Endothelial cell of umbilical vein (primary cell): ENCODE results near the gene GLB1L2. TPM values are rescaled to one million over a fixed set of nuclear protein-coding genes. Genes with fewer than 3 reads are reported as not detected.

ENCODE experiments used
- BruUV-seq: library from RNA; stranded (reverse); fragments of 400-500 nt; replicated peaks from 2 replicates; lab custom pipeline; 2021; lab: Mats Ljungman, UMichigan
- CTCF ChIA-PET: fragments of 300-600, 350-600 bp; sonication (Branson Sonifier 250); formaldehyde crosslinking; loops from one replicate; lab custom pipeline; 2021; ENCODE audit warnings: antibody characterized with exemption, inconsistent platforms; lab: Charles Lee
- POLR2A ChIA-PET: fragments of 300-600, 350-600 bp; sonication (Branson Sonifier 250); formaldehyde crosslinking; loops from one replicate; lab custom pipeline; 2021; ENCODE audit warnings: antibody characterized with exemption, inconsistent platforms; lab: Charles Lee
- DNase-seq: peaks from one replicate; pipeline ENCODE4 v3.0.0-alpha.2; 2011; ENCODE audit warnings: low read depth, low spot score
- FAIRE-seq: peaks from 2 replicates; lab custom pipeline; 2011; peaks lifted over from hg19 to GRCh38; lab: Jason Lieb, UNC
- H2AFZ ChIP-seq: 2 replicates; pipeline ENCODE4 v1.6.0; 2012; ENCODE audit warnings: low read depth, low read length, control low read depth, inconsistent platforms
- H3K27ac ChIP-seq: 2 replicates; pipeline ENCODE4 v1.5.1; 2011; ENCODE audit warnings: low read depth, mild to moderate bottlenecking, control low read depth, low read length, moderate library complexity; ENCODE audit not compliant: insufficient read depth
- H3K27me3 ChIP-seq, 2 experiments: 2 replicates each; pipeline versions ENCODE4 v1.6.0 to v1.6.1; 2011; ENCODE audit warnings: low read length in 2 of 2, mixed read lengths in 1 of 2; ENCODE audit not compliant: control insufficient read depth in 2 of 2, insufficient read depth in 2 of 2
- H3K36me3 ChIP-seq, 2 experiments: 2 replicates in 1 of 2; 3 replicates in 1 of 2; pipeline ENCODE4 v1.5.1; 2011; ENCODE audit warnings: low read length in 2 of 2, mild to moderate bottlenecking in 1 of 2, moderate library complexity in 1 of 2; ENCODE audit not compliant: control insufficient read depth in 2 of 2, insufficient read depth in 2 of 2; ENCODE audit errors: extremely low read depth in 1 of 2
- H3K4me1 ChIP-seq: 3 replicates; pipeline ENCODE4 v1.5.1; 2011; ENCODE audit warnings: mild to moderate bottlenecking, low read length; ENCODE audit not compliant: control insufficient read depth, insufficient read depth; ENCODE audit errors: extremely low read depth
- H3K4me2 ChIP-seq: 2 replicates; pipeline ENCODE4 v1.6.1; 2011; ENCODE audit warnings: low read length, control low read depth, mixed read lengths; ENCODE audit not compliant: insufficient read depth
- H3K4me3 ChIP-seq, 3 experiments: fragments of 200-600 bp in 1 of 3; sonication (generic), shearing (Covaris generic) in 1 of 3; replicated peaks in 1 of 3; 2 replicates each; pipeline ENCODE4 v1.5.1; 2011 to 2016; ENCODE audit warnings: control low read depth in 3 of 3, low read length in 3 of 3, mild to moderate bottlenecking in 2 of 3, inconsistent platforms in 1 of 3, low read depth in 1 of 3, moderate library complexity in 1 of 3; ENCODE audit not compliant: insufficient read depth in 1 of 3
- H3K79me2 ChIP-seq: 2 replicates; pipeline ENCODE4 v1.6.0; 2012; ENCODE audit warnings: low read length, inconsistent platforms; ENCODE audit not compliant: control insufficient read depth, insufficient read depth
- H3K9ac ChIP-seq: replicated peaks from 2 replicates; pipeline ENCODE3; 2011; ENCODE audit warnings: low read length, control low read depth; ENCODE audit not compliant: insufficient read depth; ENCODE audit errors: extremely low read depth
- H3K9me1 ChIP-seq: replicated peaks from 3 replicates; pipeline ENCODE4 v1.6.0; 2011; ENCODE audit warnings: mild to moderate bottlenecking, low read length; ENCODE audit not compliant: control insufficient read depth, insufficient read depth; ENCODE audit errors: extremely low read depth
- H3K9me3 ChIP-seq: replicated peaks from 2 replicates; pipeline ENCODE4 v1.5.1; 2012; ENCODE audit warnings: low read length, inconsistent platforms; ENCODE audit not compliant: control insufficient read depth, insufficient read depth
- H4K20me1 ChIP-seq: replicated peaks from 2 replicates; pipeline ENCODE3; 2011; ENCODE audit warnings: mild to moderate bottlenecking, low read length; ENCODE audit not compliant: control insufficient read depth, insufficient read depth; ENCODE audit errors: extremely low read depth
- EZH2 ChIP-seq: IDR thresholded peaks from 2 replicates; pipeline ENCODE4 v1.6.1; 2012; ENCODE audit warnings: borderline replicate concordance, low read depth, mild to moderate bottlenecking, moderate library complexity, low read length, inconsistent platforms; ENCODE audit not compliant: severe bottlenecking
- FOS ChIP-seq: IDR thresholded peaks from 2 replicates; pipeline ENCODE4 v1.6.1; 2011; ENCODE audit warnings: mild to moderate bottlenecking, low read length, moderate library complexity, borderline replicate concordance; ENCODE audit not compliant: insufficient read depth
- GATA2 ChIP-seq: IDR thresholded peaks from 2 replicates; pipeline ENCODE4 v1.7.0; 2011; ENCODE audit warnings: low read depth, mild to moderate bottlenecking, moderate library complexity, mixed read lengths, low read length; ENCODE audit not compliant: insufficient read length, insufficient read depth
- JUN ChIP-seq: IDR thresholded peaks from 2 replicates; pipeline ENCODE4 v1.6.1; 2011; ENCODE audit warnings: borderline replicate concordance, low read depth; ENCODE audit not compliant: insufficient read length, insufficient read depth
- MYC ChIP-seq: IDR thresholded peaks from one replicate; pipeline ENCODE4 v1.6.1; 2011; ENCODE audit warnings: mild to moderate bottlenecking, low read depth, low read length
- POLR2A ChIP-seq: IDR thresholded peaks from 2 replicates; pipeline ENCODE4 v1.6.1; 2012; ENCODE audit warnings: low read depth, mild to moderate bottlenecking, control low read depth, low read length
- POLR2AphosphoS5 ChIP-seq: IDR thresholded peaks from 2 replicates; pipeline ENCODE4 v1.6.1; 2012; ENCODE audit warnings: low read depth, mild to moderate bottlenecking, control low read depth, low read length, moderate library complexity; ENCODE audit not compliant: insufficient read depth
- dilution Hi-C: fragments of 300-500 bp; cut with MboI; formaldehyde crosslinking; loops from one replicate; pipeline ENCODE4 v1.15.0; 2019; ENCODE audit warnings: low sequenced_read_pairs; ENCODE audit not compliant: extremely low pct_ligation_motif_present
- intact Hi-C: fragments of 100-400 bp; cut with micrococcal nuclease; formaldehyde crosslinking; loops from one replicate; pipeline ENCODE4 v1.10.0; 2022
- polyA plus RNA-seq, 4 experiments: library from polyadenylated mRNA; depleted of rRNA in 3 of 4; stranded (reverse) in 3 of 4; unstranded in 1 of 4; fragments of >200 nt; gene quantifications; 2 replicates each; pipeline versions ENCODE4 v1.2.1 to v1.2.3, GENCODE V29; 2011 to 2012; ENCODE audit warnings: missing spikeins in 1 of 4
- total RNA-seq: library from RNA; stranded (reverse); gene quantifications from 2 replicates; pipeline ENCODE4 v1.2.3, GENCODE V29; 2021
- TF ChIP-seq, protein P1 (sequence below): IDR thresholded peaks from 2 replicates; pipeline ENCODE4 v1.6.1; 2011; ENCODE audit not compliant: insufficient read depth, insufficient read length
- TF ChIP-seq, protein P2 (sequence below), 2 donors: IDR thresholded peaks; 1 replicate in 1 of 2; 2 replicates in 1 of 2; pipeline ENCODE4 v1.5.1; 2011; ENCODE audit warnings: low read length in 2 of 2, mild to moderate bottlenecking in 2 of 2, moderate library complexity in 2 of 2, control low read depth in 1 of 2, inconsistent platforms in 1 of 2, low read depth in 1 of 2; ENCODE audit not compliant: insufficient read depth in 1 of 2; ENCODE audit errors: extremely low read depth in 1 of 2

Gene GLB1L2
- total and polyA plus RNA-seq, 2 donors (not counting 3 experiments of a cell fraction or from before 2014, with no cell fraction given), result 0.55 to 0.59 TPM

DNA sequence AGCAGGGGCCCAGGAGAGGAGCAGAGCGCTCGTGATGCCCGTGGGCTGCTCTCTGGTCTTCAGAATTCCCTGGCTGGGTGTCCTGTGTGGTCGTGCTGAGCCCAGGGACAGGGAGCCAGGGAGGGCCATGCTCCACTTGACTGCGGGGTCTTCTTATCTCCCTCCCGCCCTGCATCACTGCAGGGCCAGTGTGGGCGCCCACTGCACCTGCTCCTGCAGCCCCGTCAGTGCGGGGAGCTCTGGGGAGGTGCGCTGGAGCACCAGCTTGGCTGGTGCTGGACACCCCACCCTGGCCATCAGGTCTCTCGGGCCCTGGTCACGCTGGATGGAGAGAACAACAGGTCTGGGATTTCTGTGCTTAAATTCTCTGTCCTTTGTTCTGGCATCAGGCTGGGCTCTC lies 48.4 kb downstream of the GLB1L2 start:
- no peak overlapping the region for H3K27ac ChIP-seq
- no peak for DNase-seq
- no peak overlapping the region for H3K9ac ChIP-seq
- no peaks in the 10 kb centered on the region for H3K79me2 ChIP-seq
- H3K27me3 ChIP-seq, result no peaks in the 10 kb centered on the region
- no peaks in the 10 kb centered on the region for H4K20me1 ChIP-seq
- no peak for TF ChIP-seq EZH2
- no peak for TF ChIP-seq MYC
- TF ChIP-seq POLR2AphosphoS5, result no peak
- TF ChIP-seq, protein P1, sequence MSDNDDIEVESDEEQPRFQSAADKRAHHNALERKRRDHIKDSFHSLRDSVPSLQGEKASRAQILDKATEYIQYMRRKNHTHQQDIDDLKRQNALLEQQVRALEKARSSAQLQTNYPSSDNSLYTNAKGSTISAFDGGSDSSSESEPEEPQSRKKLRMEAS, result no peak
- TF ChIP-seq, protein P2, sequence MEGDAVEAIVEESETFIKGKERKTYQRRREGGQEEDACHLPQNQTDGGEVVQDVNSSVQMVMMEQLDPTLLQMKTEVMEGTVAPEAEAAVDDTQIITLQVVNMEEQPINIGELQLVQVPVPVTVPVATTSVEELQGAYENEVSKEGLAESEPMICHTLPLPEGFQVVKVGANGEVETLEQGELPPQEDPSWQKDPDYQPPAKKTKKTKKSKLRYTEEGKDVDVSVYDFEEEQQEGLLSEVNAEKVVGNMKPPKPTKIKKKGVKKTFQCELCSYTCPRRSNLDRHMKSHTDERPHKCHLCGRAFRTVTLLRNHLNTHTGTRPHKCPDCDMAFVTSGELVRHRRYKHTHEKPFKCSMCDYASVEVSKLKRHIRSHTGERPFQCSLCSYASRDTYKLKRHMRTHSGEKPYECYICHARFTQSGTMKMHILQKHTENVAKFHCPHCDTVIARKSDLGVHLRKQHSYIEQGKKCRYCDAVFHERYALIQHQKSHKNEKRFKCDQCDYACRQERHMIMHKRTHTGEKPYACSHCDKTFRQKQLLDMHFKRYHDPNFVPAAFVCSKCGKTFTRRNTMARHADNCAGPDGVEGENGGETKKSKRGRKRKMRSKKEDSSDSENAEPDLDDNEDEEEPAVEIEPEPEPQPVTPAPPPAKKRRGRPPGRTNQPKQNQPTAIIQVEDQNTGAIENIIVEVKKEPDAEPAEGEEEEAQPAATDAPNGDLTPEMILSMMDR (IDR thresholded peaks at IDR 0.05; ENCODE audit: extremely low read depth in 1 of 2, insufficient read depth in 1 of 2, low read depth in 1 of 2, low read length in 2 of 2), result no peak
- TF ChIP-seq POLR2A, result no peak
- dilution Hi-C loops (no loop called here), intact Hi-C loops (no loop called here)
- no peaks in the 10 kb centered on the region for H3K9me3 ChIP-seq
- H3K4me3 ChIP-seq, result no peak overlapping the region
- no peak overlapping the region for H3K4me2 ChIP-seq
- H3K4me1 ChIP-seq, result no peaks in the 10 kb centered on the region
- no peaks in the 10 kb centered on the region for H3K9me1 ChIP-seq
- BruUV-seq, result no TSS peak
- CTCF ChIA-PET, result no interaction called here
- H2AFZ ChIP-seq, result no peak overlapping the region
- no peaks in the 10 kb centered on the region for H3K36me3 ChIP-seq
- FAIRE-seq, result no peak
- POLR2A ChIA-PET, result no interaction called here

DNA sequence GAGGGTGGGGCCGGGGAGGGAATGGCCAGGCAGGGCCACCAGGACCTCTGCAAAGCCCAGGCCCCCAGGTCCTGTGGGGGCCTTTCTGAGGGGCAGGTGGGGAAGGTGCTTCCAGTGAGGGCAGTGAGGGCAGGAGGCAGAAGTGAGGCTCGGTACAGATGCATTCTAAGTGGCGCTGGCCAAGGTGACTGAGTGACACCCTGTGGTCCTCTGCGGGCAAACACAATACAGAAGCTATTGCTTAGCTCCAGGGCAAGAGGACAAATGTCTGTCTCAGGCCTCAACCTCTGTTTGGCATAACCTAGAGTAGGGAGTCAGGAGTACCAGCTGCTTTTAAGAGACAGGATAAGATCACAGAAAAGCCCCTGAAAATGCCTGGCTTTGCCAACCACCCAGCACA lies 49.0 kb downstream of the GLB1L2 start:
- TF ChIP-seq, protein P2 (IDR thresholded peaks at IDR 0.05; ENCODE audit: extremely low read depth in 1 of 2, insufficient read depth in 1 of 2, low read depth in 1 of 2, low read length in 2 of 2), result no peak
- TF ChIP-seq FOS, result no peak
- no peak for TF ChIP-seq POLR2AphosphoS5
- TF ChIP-seq JUN, result no peak
- no peak for TF ChIP-seq MYC
- no peak for TF ChIP-seq GATA2
- TF ChIP-seq EZH2, result no peak
- no peak for TF ChIP-seq POLR2A
- TF ChIP-seq, protein P1, result no peak
- no peak for FAIRE-seq
- ChIA-PET CTCF (no interaction called here), POLR2A (no interaction called here)
- no peaks in the 10 kb centered on the region for H3K36me3 ChIP-seq
- H3K4me2 ChIP-seq, result no peak overlapping the region
- dilution Hi-C loops, result no loop called here
- no peaks in the 10 kb centered on the region for H3K9me1 ChIP-seq
- no peak overlapping the region for H3K9ac ChIP-seq
- H3K27me3 ChIP-seq, result no peaks in the 10 kb centered on the region
- no peaks in the 10 kb centered on the region for H3K9me3 ChIP-seq
- no peaks in the 10 kb centered on the region for H3K79me2 ChIP-seq
- no peak overlapping the region for H3K27ac ChIP-seq
- intact Hi-C loops, result no loop called here
- H3K4me3 ChIP-seq, result no peak overlapping the region
- H4K20me1 ChIP-seq, result no peaks in the 10 kb centered on the region
- no peak for DNase-seq
- H3K4me1 ChIP-seq, result no peaks in the 10 kb centered on the region
- no TSS peak for BruUV-seq
- no peak overlapping the region for H2AFZ ChIP-seq
